Stimulated activated CD4-positive, alpha-beta T cell treated with anti-CD3 and anti-CD28 coated beads, Interleukin-12 subunit alpha, Interleukin-12 subunit beta, amount 100 ng/mL, for 24 hours (primary cell): ENCODE measurements around the gene ZNF169.
A peak's percentile ranks its signal among the peaks of the same experiment; 100 is the strongest.
"Not testable (repeated sequence)": the region's sequence is repeated elsewhere in the genome, so short reads cannot be mapped to it uniquely, and the experiment has no call there.

Source experiments
- DNase-seq, 2 experiments: peaks; one replicate each; pipeline ENCODE4 v3.0.0-alpha.2; 2020; ENCODE audit warnings: low read depth in 2 of 2

ZNF169 gene

GRCh38 chr9:94259077-94259862 is at the start of gene ZNF169:
ZNF169 (plus strand) TSS chr9:94259298; CDS start chr9:94278813, 19,515 bp downstream.
- DNase-seq, result peak; percentile 84 to 88

GRCh38 chr9:94210616-94211603 is 48.2 kb upstream of the ZNF169 start:
- DNase-seq, result no peak

GRCh38 chr9:94212091-94212490 is 47.0 kb upstream of the ZNF169 start:
- no peak for DNase-seq

GRCh38 chr9:94212531-94212930 is 46.6 kb upstream of the ZNF169 start:
- DNase-seq, result no peak

- DNase-seq, result peak; percentile 44 to 60
Observed at GRCh38 chr9:94213511-94214124, 45.5 kb upstream of the ZNF169 start.

GRCh38 chr9:94222870-94223269 is 36.2 kb upstream of the ZNF169 start:
- no peak for DNase-seq

GRCh38 chr9:94225413-94225812 is 33.7 kb upstream of the ZNF169 start:
- not testable (repeated sequence) for DNase-seq

GRCh38 chr9:94228616-94229015 is 30.5 kb upstream of the ZNF169 start:
- no peak for DNase-seq

- DNase-seq, result no peak
Observed at GRCh38 chr9:94232428-94232827, 26.7 kb upstream of the ZNF169 start.

- not testable (repeated sequence) for DNase-seq
Observed at GRCh38 chr9:94241098-94241497, 18.0 kb upstream of the ZNF169 start.

GRCh38 chr9:94245651-94246050 is 13.4 kb upstream of the ZNF169 start:
- DNase-seq, result no peak

GRCh38 chr9:94250456-94250855 is 8.6 kb upstream of the ZNF169 start:
- DNase-seq, result no peak

GRCh38 chr9:94256007-94256406 is 3.1 kb upstream of the ZNF169 start:
- DNase-seq, result no peak

- DNase-seq, result not testable (repeated sequence)
Observed at GRCh38 chr9:94265626-94266402, 6.7 kb downstream of the ZNF169 start.

GRCh38 chr9:94269264-94269663 is 10.2 kb downstream of the ZNF169 start:
- no peak for DNase-seq

- no peak for DNase-seq
Observed at GRCh38 chr9:94270009-94270408, 10.9 kb downstream of the ZNF169 start.

- not testable (repeated sequence) for DNase-seq
Observed at GRCh38 chr9:94277029-94277428, 17.9 kb downstream of the ZNF169 start.

GRCh38 chr9:94277885-94278536 is 18.9 kb downstream of the ZNF169 start:
- no peak for DNase-seq

- no peak for DNase-seq
Observed at GRCh38 chr9:94280409-94280989, 21.4 kb downstream of the ZNF169 start.

GRCh38 chr9:94281101-94281500 is 22.0 kb downstream of the ZNF169 start:
- no peak for DNase-seq
